Brain microvascular endothelial cell (primary cell): ENCODE data around the gene NDOR1.

Source experiments
- DNase-seq: peaks from one replicate; pipeline ENCODE4 v3.0.0-alpha.2; 2020
- H3K27ac ChIP-seq: fragments of 250-450 bp; sonication (Bioruptor Pico); 2 replicates; pipeline ENCODE4 v1.5.1; 2020; ENCODE audit warnings: mild to moderate bottlenecking, moderate library complexity
- H3K27me3 ChIP-seq: fragments of 250-450 bp; sonication (Bioruptor Pico); replicated peaks from 2 replicates; pipeline ENCODE4 v1.5.1; 2020; ENCODE audit warnings: mild to moderate bottlenecking
- H3K36me3 ChIP-seq: fragments of 250-450 bp; sonication (Bioruptor Pico); replicated peaks from 2 replicates; pipeline ENCODE4 v1.5.1; 2020; ENCODE audit warnings: mild to moderate bottlenecking
- H3K4me3 ChIP-seq: 2 replicates; pipeline ENCODE4 v1.5.1; 2011; ENCODE audit warnings: low read depth, mild to moderate bottlenecking, control low read depth, low read length, moderate library complexity
- in situ Hi-C: cut with HindIII; loops from 2 replicates; pipeline ENCODE4 v1.10.0; 2017; ENCODE audit warnings: low sequenced_read_pairs, low pct_ligation_motif_present
- TF ChIP-seq, protein P1 (sequence below): IDR thresholded peaks from 2 replicates; pipeline ENCODE4 v1.5.1; 2011; ENCODE audit warnings: low read depth, mild to moderate bottlenecking, moderate library complexity, low read length, control low read depth, inconsistent platforms; ENCODE audit errors: missing control alignments

Gene NDOR1

DNA sequence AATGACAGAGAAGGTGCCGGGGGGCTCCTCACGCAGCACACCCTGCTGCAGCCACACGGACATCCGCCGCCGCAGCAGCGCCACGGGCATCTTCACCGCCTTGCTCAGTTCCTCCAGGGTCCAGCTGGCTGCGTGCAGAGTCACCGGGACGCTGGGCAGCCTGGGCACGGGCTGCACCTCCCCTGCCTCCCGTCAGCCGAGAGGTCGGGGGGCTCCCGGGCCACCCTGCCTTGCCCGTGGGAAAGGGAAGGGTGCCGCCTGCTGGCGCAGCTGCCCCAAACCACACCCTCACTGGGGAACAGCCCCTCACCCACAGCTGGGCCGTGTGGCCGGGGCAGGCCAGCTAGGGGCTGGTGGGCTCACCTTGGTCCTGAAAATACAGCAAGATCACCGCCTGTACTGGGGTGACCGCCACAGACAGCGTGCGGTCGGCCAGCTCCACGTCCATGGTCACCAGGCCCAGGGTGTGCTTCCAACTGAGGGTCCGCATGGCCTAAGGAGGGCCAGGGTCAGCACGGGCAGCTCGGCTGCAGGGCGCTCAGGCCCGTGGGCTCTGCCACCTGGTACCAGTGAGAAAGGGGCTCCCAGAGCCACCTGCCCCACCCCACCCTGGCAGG is 30.0 kb upstream of the NDOR1 start:
- no peak overlapping the region for H3K4me3 ChIP-seq
- in situ Hi-C loops: no loop called here
- no peak for DNase-seq
- TF ChIP-seq, protein P1, sequence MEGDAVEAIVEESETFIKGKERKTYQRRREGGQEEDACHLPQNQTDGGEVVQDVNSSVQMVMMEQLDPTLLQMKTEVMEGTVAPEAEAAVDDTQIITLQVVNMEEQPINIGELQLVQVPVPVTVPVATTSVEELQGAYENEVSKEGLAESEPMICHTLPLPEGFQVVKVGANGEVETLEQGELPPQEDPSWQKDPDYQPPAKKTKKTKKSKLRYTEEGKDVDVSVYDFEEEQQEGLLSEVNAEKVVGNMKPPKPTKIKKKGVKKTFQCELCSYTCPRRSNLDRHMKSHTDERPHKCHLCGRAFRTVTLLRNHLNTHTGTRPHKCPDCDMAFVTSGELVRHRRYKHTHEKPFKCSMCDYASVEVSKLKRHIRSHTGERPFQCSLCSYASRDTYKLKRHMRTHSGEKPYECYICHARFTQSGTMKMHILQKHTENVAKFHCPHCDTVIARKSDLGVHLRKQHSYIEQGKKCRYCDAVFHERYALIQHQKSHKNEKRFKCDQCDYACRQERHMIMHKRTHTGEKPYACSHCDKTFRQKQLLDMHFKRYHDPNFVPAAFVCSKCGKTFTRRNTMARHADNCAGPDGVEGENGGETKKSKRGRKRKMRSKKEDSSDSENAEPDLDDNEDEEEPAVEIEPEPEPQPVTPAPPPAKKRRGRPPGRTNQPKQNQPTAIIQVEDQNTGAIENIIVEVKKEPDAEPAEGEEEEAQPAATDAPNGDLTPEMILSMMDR: peak; percentile 38
- no peak overlapping the region for H3K27ac ChIP-seq
- peaks cover 24% of the 10 kb centered on the region for H3K36me3 ChIP-seq
- peaks cover 16% of the 10 kb centered on the region for H3K27me3 ChIP-seq

DNA sequence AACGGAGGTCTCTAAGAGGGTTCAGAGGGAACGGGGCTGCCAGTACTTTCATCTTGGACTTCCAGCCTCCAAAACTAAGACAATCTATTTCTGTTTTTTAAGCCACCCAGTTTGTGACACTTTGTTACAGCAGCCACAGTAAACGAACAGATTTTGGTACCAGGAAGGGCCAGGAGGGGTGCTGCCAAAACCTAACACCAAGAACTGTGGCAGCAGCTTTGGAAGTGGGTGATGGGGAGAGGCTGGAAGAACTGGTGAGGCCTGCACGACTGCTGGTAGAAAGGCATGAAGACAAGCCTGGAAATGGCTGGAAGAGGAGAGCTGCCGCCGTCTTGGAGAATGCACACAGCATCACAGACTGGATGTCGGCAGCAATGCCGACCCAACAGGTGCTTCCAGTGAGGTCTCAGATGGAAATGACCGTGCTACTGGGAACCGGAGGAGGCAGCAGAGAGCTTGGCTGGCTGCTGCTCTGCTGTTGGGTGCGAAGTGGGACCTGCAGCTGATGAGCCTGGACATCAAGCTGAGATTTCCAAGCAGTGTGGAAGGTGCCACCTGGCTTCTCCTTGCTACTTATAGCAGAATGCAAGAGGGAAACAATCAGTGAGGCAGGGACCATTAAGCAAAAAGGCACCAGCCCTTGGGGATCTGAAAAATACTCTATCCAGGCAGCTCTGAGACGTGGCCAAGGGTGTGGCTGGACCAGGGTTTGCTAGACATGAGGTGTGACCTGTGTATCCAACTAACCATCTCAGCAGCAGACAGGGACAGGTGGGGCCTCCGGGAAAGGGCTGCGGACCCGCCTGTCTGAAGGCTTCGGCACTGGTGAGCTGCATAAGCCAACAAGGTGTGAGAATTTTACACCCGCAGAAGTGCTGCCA is 29.0 kb upstream of the NDOR1 start:
- Histone ChIP-seq H3K36me3 (peaks cover 34% of the 10 kb centered on the region), H3K4me3 (no peak overlapping the region), H3K27me3 (peaks cover 5% of the 10 kb centered on the region), H3K27ac (no peak overlapping the region)
- in situ Hi-C loops: no loop called here
- DNase-seq: peak; percentile 29
- TF ChIP-seq, protein P1: peak; percentile 80

DNA sequence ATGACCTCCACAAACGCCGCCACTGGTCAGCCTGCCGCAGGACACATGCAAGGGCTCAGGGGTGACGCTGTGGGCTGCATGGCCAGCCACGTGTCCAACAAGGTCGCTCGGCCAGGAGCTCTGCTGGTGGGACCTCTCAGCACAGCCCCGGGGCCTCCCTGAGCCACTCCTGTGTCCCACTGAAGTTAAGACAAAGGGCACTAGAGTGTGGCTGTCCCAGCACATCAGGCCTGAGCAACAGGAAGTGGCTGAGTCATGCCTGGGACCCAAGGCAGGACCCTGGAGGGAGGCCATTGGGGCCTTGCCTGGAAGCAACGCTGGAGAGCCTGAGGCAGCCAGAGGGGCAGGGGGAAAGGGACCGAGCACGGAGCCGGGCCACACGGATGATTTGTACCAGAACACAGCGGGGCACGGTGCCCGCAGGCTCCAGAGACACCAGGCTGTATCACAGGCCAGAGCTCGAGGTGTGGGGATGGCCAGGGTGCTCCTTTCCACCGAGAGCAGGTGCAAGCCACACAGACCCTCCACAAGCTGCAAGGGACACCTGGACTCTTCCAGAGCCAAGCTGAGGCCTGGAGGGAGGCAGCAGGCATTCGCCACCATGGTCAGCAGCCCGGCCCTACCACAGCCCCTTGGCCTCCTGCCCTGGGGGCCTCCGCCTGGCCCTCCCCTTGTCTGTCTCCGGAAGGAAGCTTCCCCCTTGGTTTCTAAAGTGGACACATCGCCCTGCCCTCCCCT is 27.1 kb upstream of the NDOR1 start:
- Histone ChIP-seq H3K4me3 (no peak overlapping the region), H3K27me3 (peaks cover 5% of the 10 kb centered on the region), H3K27ac (no peak overlapping the region), H3K36me3 (peaks cover 43% of the 10 kb centered on the region)
- DNase-seq: no peak
- in situ Hi-C loops: no loop called here
- TF ChIP-seq, protein P1: no peak

DNA sequence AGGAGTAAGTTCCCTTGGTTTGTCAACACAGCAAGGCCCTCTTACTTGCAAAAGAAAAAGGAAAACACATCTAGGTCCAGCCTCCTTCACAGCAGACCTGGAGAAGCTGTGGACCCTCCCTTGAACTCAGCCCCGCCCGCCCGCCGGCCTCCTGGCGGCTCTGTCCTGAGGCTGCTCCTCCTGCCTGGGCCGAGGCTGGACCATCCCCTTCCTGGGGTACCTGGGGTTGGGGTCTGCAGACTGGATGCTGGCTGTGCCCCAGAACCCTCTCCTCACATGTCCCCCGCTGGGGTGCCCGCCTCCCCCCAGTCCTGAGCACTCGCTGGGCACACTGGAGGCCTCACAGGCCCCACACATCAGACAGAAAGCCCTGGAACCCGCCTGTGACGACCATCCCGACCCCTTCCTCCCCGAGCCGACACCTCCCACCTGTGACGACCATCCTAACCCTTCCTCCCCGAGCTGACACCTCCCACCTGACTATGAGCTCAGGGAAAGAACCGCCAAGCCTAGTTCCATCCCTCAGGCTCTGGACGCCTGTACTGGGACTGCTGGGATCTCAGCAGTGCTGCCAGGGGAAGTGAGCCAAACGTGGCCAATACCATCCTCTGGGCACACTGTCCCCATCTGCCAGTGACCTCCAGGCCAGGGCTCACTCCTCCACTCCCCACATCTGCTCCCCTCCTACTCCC is 26.4 kb upstream of the NDOR1 start:
- no peak overlapping the region for H3K27ac ChIP-seq
- TF ChIP-seq, protein P1: no peak
- in situ Hi-C loops: no loop called here
- no peak for DNase-seq
- H3K27me3 ChIP-seq: peaks cover under 1% of the 10 kb centered on the region
- no peak overlapping the region for H3K4me3 ChIP-seq
- H3K36me3 ChIP-seq: peaks cover 50% of the 10 kb centered on the region

DNA sequence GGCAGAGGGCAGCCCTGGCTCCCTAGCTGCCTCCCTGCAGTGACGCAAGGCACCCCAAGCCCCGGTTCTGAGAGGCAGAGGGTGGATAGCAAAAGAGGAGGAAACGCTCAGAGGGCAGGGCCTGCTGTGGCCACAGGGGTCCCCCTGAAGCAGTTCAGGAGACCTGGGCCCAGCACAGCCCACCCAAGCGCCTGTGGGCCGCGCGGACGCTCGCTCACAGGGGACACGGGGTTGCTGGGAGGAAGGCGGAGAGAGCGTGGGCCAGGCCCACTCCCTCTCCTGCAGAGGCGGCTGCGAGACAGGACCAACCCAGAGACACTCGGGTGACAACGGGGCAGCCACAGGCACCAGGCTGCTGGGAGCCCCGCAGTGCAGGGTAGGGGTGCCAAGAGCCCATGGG is 25.7 kb upstream of the NDOR1 start:
- in situ Hi-C loops: no loop called here
- DNase-seq: no peak
- Histone ChIP-seq H3K4me3 (no peak overlapping the region), H3K27ac (no peak overlapping the region), H3K27me3 (no peaks in the 10 kb centered on the region), H3K36me3 (peaks cover 50% of the 10 kb centered on the region)
- TF ChIP-seq, protein P1: no peak
